C4-2B (cell line): ENCODE results near the gene THOC6.
"Not testable (repeated sequence)": the region's sequence is repeated elsewhere in the genome, so short reads cannot be mapped to it uniquely, and the experiment has no call there.

Experiments used
- H3K27ac ChIP-seq: fragments of 450-650 bp; 2 replicates; pipeline ENCODE4 v1.5.1; 2017
- CTCF ChIP-seq: fragments of 450-650 bp; conservative IDR thresholded peaks from 2 replicates; pipeline ENCODE4 v1.5.1; 2017; ENCODE audit warnings: mild to moderate bottlenecking
- ZFX ChIP-seq: fragments of 450-650 bp; IDR thresholded peaks from 2 replicates; pipeline ENCODE4 v1.6.1; 2017

The THOC6 gene

GRCh38 chr16:3045758-3046640, 22.2 kb downstream of the THOC6 start, which contains the start of gene MMP25:
TSS of gene MMP25 (plus strand) at chr16:3046561. CDS start at chr16:3046918, 357 bp downstream.
- TF ChIP-seq ZFX (no peak), CTCF (no peak)
- H3K27ac ChIP-seq = peak within 1 kb of the TSS; percentile 29

- TF ChIP-seq CTCF (no peak), ZFX (no peak)
- H3K27ac ChIP-seq = no peak overlapping the region
Measured at GRCh38 chr16:3046641-3047386, 23.0 kb downstream of the THOC6 start.

GRCh38 chr16:3047387-3047720, 23.5 kb downstream of the THOC6 start:
- TF ChIP-seq ZFX = no peak
- TF ChIP-seq CTCF = no peak
- no peak overlapping the region for H3K27ac ChIP-seq

- no peak overlapping the region for H3K27ac ChIP-seq
- TF ChIP-seq CTCF = no peak
- TF ChIP-seq ZFX = no peak
Measured at GRCh38 chr16:3049921-3050481, 26.2 kb downstream of the THOC6 start.

- no peak overlapping the region for H3K27ac ChIP-seq
- TF ChIP-seq CTCF (no peak), ZFX (no peak)
Measured at GRCh38 chr16:3050487-3050886, 26.7 kb downstream of the THOC6 start.

GRCh38 chr16:3051009-3051408, 27.2 kb downstream of the THOC6 start:
- no peak for TF ChIP-seq ZFX
- TF ChIP-seq CTCF = no peak
- H3K27ac ChIP-seq = no peak overlapping the region

- TF ChIP-seq ZFX (no peak), CTCF (no peak)
- H3K27ac ChIP-seq = no peak overlapping the region
Measured at GRCh38 chr16:3051494-3051893, 27.7 kb downstream of the THOC6 start.

- H3K27ac ChIP-seq = not testable (repeated sequence)
Measured at GRCh38 chr16:3052571-3053329, 28.9 kb downstream of the THOC6 start.

GRCh38 chr16:3053330-3053710, 29.5 kb downstream of the THOC6 start:
- not testable (repeated sequence) for H3K27ac ChIP-seq
